ENCODE data around the gene PLXNA4. TPM values are rescaled to one million over a fixed set of nuclear protein-coding genes. Genes with fewer than 3 reads are reported as not detected.

PLXNA4 gene
- total RNA-seq, 1 experiment from 2014 or later = not detected

- no peak for TF ChIP-seq EGR1 (IDR thresholded peaks at IDR 0.05; ENCODE audit: low read depth)
- TF ChIP-seq ZBTB33 (IDR thresholded peaks at IDR 0.05; ENCODE audit: extremely low read depth, insufficient replicate concordance, low read length) = no peak
- TF ChIP-seq CEBPB (IDR thresholded peaks at IDR 0.05; ENCODE audit: low read depth) = no peak
Observed at GRCh38 chr7:132490474-132490873, 85.8 kb downstream of the PLXNA4 start (continued).

GRCh38 chr7:132489776-132490237 lies 86.5 kb downstream of the PLXNA4 start:
- TF ChIP-seq EZH2 (IDR thresholded peaks at IDR 0.05) = no peak
- no peak for TF ChIP-seq CBX3 (IDR thresholded peaks at IDR 0.05; ENCODE audit: low read depth)
- TF ChIP-seq ZNF274 (IDR thresholded peaks at IDR 0.05; ENCODE audit: low read depth, low read length) = no peak
- no peak for TF ChIP-seq TCF7L2 (IDR thresholded peaks at IDR 0.05; ENCODE audit: borderline replicate concordance, extremely low read depth, insufficient read depth, insufficient read length)
- no peak for TF ChIP-seq CEBPB (IDR thresholded peaks at IDR 0.05; ENCODE audit: low read depth)
- TF ChIP-seq SRF (IDR thresholded peaks at IDR 0.05; ENCODE audit: low read depth) = no peak
- no peak for TF ChIP-seq CTCF (IDR thresholded peaks at IDR 0.05 in 2 of 3, conservative IDR thresholded peaks at IDR 0.05 in 1 of 3; ENCODE audit: borderline replicate concordance in 1 of 3, insufficient read depth in 1 of 3, low read depth in 2 of 3, low read length in 2 of 3)
- TF ChIP-seq MAX (IDR thresholded peaks at IDR 0.05) = no peak
- no peak for TF ChIP-seq YY1 (IDR thresholded peaks at IDR 0.05; ENCODE audit: extremely low read depth, insufficient replicate concordance, low read depth, low read length)
- no peak for TF ChIP-seq ELF1 (IDR thresholded peaks at IDR 0.05; ENCODE audit: borderline replicate concordance, low read depth)
- no peak for TF ChIP-seq SP1 (IDR thresholded peaks at IDR 0.05; ENCODE audit: low read depth)
- Histone ChIP-seq H3K4me3 (replicated peaks in 1 of 2; ENCODE audit: low read depth in 1 of 2, low read length in 2 of 2) (no peak overlapping the region), H3K4me2 (ENCODE audit: low read length) (no peak overlapping the region), H2AFZ (ENCODE audit: low read depth, low read length, poor library complexity, severe bottlenecking) (no peak overlapping the region), H3K36me3 (ENCODE audit: control insufficient read depth in 1 of 2, insufficient read depth in 2 of 2, low read length in 2 of 2) (no peaks in the 10 kb centered on the region), H3K4me1 (ENCODE audit: control insufficient read depth in 1 of 2, insufficient read depth in 2 of 2, low read length in 2 of 2) (0 out of 4 replicates have a peak, but pooled peaks cover 0 to 2% of the 10 kb centered on the region in 2 experiments), H3K27ac (ENCODE audit: low read depth, low read length) (no peak overlapping the region), H4K20me1 (ENCODE audit: insufficient read depth) (no peaks in the 10 kb centered on the region), H3K9ac (ENCODE audit: low read length) (no peak overlapping the region), H3K79me2 (ENCODE audit: insufficient read depth, low read length) (no peaks in the 10 kb centered on the region), H3K27me3 (ENCODE audit: insufficient read depth, low read length) (peaks cover 44% of the 10 kb centered on the region), H3K9me2 (ENCODE audit: insufficient read depth) (no peaks in the 10 kb centered on the region), H3K9me3 (ENCODE audit: control insufficient read depth in 1 of 2, insufficient read depth in 1 of 2, low read depth in 1 of 2, low read length in 2 of 2) (no peaks in the 10 kb centered on the region)
- CTCF ChIA-PET = no interaction called here
- RAD21 ChIA-PET (ENCODE audit: low non-redundant PET in 1 of 2, low total read pairs in 2 of 2, uncharacterized antibody in 2 of 2, unreplicated experiment in 2 of 2) = no interaction called here
- BruUV-seq (replicated peaks) = no TSS peak
- POLR2A ChIA-PET = no interaction called here
- no peak for DNase-seq (ENCODE audit: low read depth, low spot score)
- ATAC-seq = no peak
- intact Hi-C loops (cut with micrococcal nuclease) = no loop called here
